Stimulated activated CD8-positive, alpha-beta memory T cell treated with anti-CD3 and anti-CD28 coated beads, Interleukin-15, amount 100 ng/mL, for 24 hours (primary cell): ENCODE measurements around the gene GTPBP10.
"Not testable (repeated sequence)": the region's sequence is repeated elsewhere in the genome, so short reads cannot be mapped to it uniquely, and the experiment has no call there.

Source experiments
- DNase-seq: peaks from one replicate; pipeline ENCODE4 v3.0.0-alpha.2; 2020; ENCODE audit warnings: low read depth

GTPBP10 gene, protein sequence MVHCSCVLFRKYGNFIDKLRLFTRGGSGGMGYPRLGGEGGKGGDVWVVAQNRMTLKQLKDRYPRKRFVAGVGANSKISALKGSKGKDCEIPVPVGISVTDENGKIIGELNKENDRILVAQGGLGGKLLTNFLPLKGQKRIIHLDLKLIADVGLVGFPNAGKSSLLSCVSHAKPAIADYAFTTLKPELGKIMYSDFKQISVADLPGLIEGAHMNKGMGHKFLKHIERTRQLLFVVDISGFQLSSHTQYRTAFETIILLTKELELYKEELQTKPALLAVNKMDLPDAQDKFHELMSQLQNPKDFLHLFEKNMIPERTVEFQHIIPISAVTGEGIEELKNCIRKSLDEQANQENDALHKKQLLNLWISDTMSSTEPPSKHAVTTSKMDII

DNA sequence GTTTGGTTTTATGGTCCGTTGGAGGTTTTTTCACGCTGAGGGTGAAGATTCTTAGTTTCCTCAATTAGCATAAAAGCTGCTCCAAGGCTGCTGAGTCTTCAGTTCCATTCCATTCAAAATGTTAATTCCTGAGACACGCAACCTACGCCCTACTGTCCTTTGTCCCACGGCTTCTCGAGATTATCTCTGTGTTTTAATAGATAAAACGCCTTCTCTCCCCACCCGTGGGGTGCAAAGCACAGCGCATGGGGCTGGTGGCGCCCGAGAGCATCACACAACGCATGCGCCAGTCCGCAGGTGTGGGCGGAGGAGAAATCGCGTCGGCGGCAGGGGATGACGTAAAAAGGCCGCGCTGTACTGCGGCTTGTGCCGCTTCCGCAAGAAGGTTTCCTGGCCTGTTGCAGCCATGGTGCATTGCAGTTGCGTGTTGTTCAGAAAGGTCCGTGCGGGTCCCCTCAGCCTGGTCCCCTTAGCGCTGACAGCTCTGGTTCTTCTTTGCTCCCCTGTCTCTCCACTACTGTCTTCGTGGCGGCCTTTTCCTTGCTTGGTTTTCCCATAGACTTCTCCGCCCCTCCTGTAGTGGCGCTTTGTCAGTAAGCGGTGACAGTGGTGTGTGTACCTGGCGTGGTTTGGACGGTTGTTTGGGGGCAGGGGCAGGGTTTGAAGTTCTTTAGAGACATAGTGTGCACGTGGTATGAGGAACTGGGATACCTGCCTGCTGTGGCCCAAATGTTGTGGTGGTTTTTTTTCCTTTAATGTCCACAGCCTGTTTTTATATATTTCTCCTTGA, at the start of gene GTPBP10:
Gene GTPBP10, plus strand, starts transcription at position 381 of the 790 bp plus-strand sequence. Its CDS starts 26 bp downstream, at position 407.
- peak; percentile 92 for DNase-seq

DNA sequence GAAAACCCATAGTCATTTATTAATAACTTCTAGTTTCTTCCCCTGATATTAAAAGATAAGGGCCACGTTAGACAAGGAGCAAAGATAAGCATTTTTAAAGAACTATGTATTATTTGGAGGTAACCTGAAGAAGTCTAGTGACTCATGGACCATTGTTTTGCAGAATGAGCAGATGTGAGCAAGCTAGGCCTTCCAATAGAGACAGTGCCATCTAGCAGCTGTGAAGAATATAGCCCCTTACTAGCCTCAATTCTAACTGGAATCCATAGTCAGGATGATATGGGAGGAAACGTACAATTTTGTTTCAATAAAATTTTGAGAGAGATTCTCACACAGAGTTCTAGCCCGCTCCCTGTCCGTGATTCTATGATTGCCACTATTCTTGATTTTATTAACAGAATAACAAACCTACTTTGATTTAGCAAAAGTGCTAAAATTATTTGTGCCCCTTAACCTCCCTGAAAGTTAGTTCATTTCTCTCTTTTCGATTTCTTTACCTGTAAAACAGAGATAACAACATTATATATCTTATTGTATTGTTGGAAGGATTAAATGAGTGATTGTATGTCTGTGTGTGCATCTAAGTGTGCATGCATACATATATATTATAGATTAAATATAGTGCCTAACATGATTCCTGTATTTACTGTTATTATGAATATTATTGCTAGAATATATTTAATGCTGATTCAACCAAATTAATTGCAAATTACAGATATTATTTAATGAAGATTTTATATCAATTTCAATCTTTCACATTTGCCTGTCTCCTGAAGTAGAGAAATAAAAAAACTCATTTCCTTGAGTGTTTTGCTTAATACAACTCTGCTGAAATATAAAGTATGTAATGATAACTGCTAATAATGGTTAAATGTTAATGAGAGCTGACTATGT, 48.1 kb upstream of the GTPBP10 start:
- no peak for DNase-seq

DNA sequence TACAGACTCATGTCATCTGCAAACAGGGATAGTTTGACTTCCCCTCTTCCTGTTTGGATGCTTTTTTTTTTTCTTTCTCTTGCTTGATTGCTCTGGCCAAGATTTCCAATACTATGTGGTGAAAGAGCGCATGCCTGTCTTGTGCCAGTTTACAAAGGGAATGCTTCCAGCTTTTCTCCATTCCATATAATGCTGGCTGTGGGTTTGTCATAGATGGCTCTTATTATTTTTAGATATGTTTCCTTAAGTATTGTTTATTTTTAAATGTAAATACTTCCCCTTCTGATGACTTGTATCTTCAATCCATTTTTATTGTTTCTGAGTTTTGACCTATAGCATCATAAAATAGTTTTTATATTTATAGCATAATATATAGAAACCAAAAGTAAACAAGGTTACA, 43.3 kb upstream of the GTPBP10 start:
- DNase-seq = no peak

DNA sequence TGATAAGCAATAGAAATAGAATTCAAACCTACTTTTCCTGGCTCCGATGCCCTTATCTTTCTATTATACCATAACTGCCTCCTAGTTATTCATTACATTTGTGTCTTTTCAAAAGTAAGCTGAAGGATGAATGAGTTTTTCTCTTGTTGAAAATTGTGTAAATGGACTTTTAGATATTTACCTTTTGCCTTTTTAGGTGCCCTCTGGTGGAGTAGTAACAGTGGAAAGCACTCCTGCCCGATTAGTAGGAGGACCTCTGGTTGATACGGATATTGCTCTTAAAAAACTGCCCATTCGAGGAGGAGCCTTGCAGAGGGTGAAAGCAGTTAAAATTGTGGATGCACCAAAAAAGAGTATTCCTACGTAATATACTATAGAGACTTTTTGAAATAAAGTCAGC, 36.6 kb upstream of the GTPBP10 start:
- no peak for DNase-seq

DNA sequence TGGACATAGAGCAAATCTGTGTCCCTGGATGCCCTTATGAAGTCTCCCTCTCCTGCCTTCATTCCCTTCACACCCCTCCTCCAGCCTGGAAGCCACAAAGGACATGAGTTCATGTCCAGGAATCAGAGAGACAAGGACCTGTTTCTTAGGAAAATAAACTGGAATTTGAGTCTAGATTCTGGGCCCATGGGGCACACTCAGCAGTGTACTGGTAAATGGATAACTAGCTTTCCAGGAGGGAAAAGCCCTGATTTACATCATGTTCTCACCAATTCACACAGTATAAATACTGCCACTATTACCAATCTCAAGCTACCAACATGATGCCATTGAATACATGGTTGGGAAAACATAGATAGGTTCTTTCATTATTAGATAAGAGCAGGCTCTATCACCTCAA, 35.3 kb upstream of the GTPBP10 start:
- DNase-seq = no peak

DNA sequence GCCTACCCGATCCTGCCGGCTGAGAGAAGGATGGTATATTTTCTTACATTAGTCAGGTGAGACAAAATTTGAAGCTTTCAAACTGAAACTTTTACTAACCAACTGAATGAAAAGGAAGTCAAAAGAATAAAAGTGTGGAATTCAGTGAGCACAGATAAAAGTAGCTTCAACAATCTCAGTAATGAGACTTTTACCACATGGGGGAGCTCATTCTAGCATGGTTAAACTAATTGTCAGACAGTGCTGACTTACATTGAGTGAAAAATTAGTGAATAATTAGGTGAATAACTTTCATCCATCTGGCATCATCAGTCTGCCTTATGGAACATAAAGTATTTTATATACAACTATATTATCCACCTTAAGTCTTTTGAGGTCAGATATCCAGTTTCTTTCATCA, 33.8 kb upstream of the GTPBP10 start:
- DNase-seq = no peak

DNA sequence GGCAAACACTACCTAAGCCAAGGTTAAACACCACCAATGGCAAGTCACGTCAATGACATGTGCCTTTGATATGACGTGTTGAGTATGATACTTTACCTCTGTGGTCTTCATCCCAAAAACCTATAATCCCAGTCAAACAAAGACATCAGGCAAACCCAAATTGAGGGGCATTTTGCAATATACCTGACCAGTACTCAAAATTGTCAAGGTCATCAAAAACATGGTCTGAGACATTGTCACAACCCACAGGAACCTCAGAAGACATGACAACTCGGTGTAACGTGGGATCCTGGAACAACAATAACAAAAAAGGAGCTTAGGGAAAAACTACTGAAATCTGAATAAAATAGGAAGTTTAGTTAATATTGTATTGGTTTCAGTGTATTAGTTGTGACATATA, 32.6 kb upstream of the GTPBP10 start:
- no peak for DNase-seq

DNA sequence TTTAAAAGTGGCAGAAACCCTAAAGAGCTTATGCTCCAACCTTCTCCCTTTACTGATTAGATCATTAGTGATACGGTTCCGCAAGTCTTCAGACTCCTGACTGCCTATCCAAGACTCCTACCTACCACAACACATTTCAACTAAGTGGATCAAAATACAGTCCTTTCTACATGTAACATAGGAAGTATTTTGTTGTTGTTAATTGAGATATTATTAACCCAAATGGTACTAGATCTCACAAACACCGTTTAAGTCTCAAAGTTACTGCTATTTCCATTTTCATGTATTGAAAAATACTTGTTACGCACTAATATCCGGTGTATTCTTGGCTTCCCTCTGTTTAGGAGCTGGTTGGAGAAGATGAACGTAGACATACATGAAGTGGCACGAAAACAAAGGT, 26.5 kb upstream of the GTPBP10 start:
- no peak for DNase-seq

DNA sequence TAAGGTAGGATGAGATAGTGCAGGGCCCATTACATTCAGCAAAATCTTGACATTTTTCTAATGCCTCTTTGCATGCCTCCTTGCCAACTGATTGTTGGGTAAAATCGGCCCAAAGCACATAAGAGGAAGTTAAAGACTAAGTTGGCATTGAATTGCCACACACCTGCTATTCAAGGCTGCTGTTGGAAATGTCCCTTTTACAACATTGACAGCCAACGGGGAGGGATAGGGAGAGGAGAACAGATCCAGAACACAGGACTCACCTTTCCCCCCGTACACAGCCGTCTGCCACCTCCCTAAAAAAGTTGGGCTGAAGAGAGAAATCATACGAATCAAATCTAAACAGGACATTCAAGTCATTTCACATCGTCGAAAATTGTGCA, 26.1 kb upstream of the GTPBP10 start:
- no peak for DNase-seq

DNA sequence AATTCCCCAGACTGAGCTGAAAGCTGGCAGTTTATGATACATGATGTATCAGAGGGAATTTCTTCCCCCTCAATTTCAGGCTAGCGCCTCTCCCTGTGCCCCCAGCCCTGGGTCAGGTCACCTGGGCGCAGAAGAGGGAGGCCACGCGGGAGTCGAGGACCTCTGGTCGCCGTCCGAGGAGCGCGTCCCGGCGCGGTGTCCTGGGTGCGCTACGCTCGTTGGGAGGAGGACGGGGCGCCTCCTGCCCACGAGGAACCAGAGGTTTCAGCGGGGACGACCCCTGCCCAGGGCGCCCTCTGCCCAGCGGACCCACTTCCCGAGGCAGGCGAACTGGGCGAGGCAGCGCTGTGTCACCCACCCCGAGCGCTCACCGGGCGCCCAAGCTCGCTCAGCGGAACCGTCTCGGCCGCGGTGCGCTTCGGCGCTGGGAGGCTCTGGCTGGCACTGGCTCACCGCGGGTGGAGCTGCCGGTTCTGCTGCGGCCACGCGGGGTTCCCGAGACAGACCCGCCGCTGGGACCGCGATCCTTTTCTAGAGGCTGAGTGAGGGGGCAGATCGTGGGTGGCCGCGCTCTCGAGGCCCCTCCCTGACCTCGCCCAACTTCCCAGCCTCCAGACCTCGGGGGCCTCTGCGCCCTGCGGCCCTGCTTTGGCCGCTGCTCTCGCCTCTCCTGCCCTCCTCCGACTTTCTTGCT, 25.6 kb upstream of the GTPBP10 start, which contains the start of gene FAM237B:
Gene FAM237B, minus strand, starts transcription at position 504 of the 694 bp plus-strand sequence. CDS start 1,556 bp downstream, outside the sequence.
- DNase-seq = no peak

DNA sequence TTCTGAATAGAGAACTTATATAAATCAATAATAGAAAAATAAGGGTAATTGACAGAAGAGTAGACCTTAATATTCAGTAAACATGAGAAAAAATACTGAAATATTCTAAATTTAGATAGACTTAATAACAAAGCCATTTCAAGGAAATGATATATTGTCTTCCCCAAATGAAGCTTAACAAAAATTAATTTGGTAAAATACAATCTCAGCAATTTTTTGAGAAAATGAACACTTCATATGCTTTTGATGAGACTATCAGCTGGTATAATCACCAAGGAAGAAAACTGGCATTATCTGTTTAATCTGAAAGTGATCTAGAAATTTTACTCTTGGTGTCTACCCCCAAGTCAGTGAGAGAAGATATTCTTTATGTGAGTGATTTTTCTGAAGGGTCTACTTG, 23.7 kb upstream of the GTPBP10 start:
- no peak for DNase-seq

DNA sequence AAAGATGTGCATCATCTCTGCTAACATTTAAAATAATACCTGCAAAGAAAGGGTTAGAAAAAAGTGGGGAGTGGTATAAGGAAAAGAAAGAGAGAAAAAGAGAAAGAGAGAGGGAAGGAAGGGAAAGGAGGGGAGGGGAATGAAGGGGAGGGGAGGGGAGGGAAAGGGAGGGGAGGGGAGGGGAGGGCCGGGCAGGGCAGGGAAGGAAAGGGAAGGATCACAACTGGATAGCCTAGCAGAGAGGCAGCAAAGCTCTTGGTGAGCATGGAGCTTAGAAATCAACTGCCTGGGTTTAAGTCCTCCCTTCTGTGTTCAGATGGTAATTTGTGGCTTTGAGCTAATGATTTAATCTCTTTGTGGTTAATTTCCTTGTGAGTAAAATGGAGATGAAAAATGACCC, 20.0 kb upstream of the GTPBP10 start:
- DNase-seq = no peak

DNA sequence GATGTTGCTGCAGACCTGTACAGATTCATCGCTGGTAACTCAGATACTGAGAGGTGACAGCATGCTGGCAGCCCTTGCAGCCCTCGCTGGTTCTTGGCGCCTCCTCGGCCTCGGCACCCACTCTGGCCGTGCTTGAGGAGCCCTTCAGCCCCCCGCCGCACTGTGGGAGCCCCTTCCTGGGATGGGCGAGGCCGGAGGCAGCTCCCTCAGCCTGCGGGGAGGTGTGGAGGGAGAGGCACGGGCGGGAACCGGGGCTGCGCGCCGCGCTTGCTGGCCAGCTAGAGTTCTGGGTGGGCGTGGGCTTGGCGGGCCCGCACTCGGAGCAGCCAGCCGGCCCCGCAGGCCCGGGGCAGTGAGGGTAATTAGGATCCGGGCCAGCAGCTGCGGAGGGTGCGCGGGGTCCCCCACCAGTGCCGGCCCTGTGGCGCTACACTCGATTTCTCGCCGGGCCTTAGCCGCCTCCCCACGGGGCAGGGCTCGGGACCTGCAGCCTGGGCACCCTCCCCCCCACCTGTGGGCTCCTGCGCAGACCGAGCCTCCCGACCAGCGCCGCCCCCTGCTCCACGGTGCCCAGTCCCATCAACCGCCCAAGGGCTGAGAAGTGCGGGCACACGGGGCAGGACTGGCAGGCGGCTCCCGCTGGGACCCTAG, 12.2 kb upstream of the GTPBP10 start:
- DNase-seq = no peak

DNA sequence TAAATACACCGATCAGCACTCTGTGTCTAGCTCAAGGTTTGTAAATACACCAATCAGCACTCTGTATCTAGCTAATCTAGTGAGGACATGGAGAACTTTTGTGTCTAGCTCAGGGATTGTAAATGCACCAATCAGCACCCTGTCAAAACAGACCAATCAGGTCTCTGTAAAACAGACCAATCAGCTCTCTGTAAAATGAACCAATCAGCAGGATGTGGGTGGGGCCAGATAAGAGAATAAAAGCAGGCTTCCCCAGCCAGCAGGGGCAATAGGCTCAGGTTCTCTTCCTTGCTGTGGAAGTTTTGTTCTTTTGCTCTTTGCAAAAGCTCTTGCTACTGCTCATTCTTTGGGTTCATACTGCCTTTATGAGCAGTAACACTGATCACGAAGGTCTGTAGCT, 11.6 kb upstream of the GTPBP10 start:
- not testable (repeated sequence) for DNase-seq

DNA sequence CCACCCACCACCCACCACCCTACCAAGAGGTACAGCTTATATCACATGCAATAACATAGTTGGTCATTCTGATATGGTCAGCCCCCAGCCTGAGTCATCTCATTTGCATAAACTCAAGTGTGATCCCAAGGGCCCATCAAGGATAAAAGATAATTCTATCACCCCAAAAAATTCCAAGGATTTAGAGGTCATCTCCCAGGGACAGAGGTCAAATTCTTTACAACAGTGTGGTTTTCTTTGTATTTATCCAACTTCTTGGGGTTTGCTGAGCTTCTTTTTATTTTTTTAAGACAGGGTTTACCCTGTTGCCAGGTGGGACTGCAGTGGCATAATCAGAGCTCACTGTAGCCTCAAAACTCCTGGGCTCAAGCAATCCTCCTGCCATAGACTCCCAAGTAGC, 9.4 kb upstream of the GTPBP10 start:
- DNase-seq = no peak

DNA sequence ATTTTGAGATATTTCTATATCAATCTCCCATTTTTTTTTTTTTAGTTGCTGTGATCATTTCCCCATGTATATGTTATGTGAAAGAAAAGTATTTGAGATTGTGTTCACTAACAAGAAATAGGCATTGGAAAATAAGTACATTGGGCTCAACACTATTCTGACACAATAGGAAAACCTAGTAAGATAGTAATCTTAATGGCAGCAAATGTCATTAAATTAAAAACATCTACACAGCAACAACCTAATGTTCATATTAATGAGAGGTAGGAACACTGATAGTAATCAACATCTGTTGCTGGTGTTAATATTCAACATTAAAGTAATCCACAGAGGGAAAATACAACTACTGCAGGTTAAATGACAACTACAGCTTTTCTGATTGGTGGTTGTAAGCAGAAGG, 1.5 kb upstream of the GTPBP10 start:
- DNase-seq = no peak

DNA sequence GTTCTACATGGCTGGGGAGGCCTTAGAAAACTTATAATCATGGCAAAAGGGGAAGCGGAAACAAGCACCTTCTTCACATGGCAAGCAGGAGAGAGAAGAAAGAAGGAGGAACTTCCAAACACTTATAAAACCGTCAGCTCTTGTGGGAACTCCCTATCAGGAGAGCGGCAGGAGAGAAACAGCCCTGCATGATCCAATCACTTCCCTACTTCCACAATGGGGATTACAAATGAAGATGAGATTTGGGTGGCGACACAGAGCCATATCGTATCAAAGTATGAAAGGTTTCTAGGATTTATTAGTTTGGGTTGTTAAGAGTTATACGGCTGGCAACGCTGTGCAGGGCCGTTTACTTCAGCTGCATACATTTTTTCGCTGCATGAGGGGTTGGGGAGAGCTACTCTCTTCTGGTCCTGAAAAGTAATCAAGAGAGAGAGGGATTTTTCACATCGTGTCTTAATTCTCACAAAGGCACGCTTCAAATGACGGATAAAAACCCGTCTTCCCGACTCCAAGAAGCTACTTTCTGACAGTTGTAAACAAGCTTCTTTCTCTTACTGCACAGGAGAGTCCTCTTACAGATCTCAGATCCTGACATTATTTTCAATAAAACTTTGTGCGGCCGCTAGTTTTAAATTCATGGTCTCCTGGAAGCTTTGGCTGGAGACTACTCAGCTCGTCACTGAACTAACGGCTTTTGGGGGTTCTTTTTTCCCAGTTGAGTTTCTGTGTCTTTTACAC, 751 bp upstream of the GTPBP10 start:
- no peak for DNase-seq

DNA sequence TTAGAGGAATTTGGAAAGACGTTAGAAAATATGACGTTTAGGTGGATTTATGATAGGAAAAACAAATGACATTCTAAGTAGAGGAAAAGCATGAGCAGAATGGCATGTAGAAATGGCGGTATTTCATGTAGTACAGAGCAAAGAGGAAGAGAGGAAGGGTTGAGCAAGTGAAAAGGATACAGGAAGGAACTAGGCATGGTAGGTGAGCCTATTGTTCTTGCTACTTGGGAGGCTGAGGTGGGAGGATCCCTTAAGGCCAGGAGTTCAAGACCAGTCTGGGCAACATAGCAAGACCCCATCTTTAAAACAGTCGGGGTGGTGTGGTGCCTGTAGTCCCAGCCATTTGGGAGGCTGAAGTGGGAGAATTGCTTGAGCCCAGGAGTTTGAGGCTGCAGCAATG, 1.2 kb downstream of the GTPBP10 start:
- DNase-seq = no peak

DNA sequence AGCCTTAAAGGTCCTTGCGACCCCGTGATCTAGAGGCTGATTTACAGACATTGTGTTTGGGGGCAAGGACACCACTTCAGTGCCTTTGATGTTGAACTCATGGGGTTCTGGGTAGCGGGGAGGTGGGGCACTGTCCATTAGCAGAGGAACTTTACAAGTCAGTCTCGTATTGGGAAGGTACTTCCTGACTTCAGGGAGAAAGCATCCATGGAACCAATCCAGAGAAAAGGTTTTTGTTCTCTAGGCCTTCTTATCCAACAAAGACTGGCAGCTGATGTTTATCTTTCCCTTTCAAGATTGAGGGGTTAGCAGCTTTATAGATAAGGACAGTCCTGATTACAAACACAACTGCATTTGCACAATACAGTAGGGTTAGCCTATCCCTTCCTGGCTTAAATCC, 2.8 kb downstream of the GTPBP10 start:
- no peak for DNase-seq

DNA sequence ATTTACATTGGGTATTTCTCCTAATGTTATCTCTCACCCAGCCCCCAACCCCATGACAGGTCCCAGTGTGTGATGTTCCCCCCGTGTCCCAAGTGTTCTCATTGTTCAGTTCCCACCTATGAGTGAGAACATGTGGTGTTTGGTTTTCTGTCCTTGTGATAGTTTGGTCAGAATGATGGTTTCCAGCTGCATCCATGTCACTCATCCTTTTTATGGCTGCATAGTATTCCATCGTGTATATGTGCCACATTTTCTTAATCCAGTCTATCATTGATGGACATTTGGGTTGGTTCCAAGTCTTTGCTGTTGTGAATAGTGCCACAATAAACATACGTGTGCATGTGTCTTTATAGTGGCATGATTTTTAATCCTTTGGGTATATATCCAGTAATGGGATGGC, 3.5 kb downstream of the GTPBP10 start:
- not testable (repeated sequence) for DNase-seq
